CD4-positive, alpha-beta T cell (primary cell): ENCODE measurements around the gene CACNA2D2. TPM values are rescaled to one million over a fixed set of nuclear protein-coding genes. Genes with fewer than 3 reads are reported as not detected.

Experiments used
- ATAC-seq: fragments of 200-7000 bp; cut with Tn5 transposase; one replicate; pipeline ENCODE4 v1.10.0; 2022; ENCODE audit warnings: mild to moderate bottlenecking; ENCODE audit not compliant: poor library complexity
- CTCF ChIA-PET: fragments of 350-600 bp; sonication (Branson Sonifier 250); formaldehyde crosslinking; loops from one replicate; lab custom pipeline; 2021; ENCODE audit warnings: antibody characterized with exemption, inconsistent platforms; lab: Charles Lee
- POLR2A ChIA-PET: fragments of 350-600 bp; sonication (Branson Sonifier 250); formaldehyde crosslinking; loops from one replicate; lab custom pipeline; 2021; ENCODE audit warnings: antibody characterized with exemption, inconsistent platforms; lab: Charles Lee
- DNase-seq, 14 experiments: peaks; one replicate each; pipeline ENCODE4 v3.0.0-alpha.2; 2013 to 2020; ENCODE audit warnings: mixed read lengths in 2 of 14
- H3K27ac ChIP-seq, 2 donors: one replicate each; pipeline versions ENCODE4 v1.5.1 to v1.7.0; 2013; ENCODE audit warnings: low read length in 2 of 2, low read depth in 1 of 2, mild to moderate bottlenecking in 1 of 2
- H3K27me3 ChIP-seq, 2 experiments: 1 replicate in 1 of 2; 2 replicates in 1 of 2; pipeline versions ENCODE4 v1.6.1 to v1.7.0; 2013; ENCODE audit warnings: low read length in 2 of 2, control low read depth in 1 of 2, mild to moderate bottlenecking in 1 of 2, moderate library complexity in 1 of 2; ENCODE audit not compliant: insufficient read depth in 2 of 2, control insufficient read depth in 1 of 2
- H3K36me3 ChIP-seq: one replicate; pipeline ENCODE4 v1.6.1; 2013; ENCODE audit warnings: low read length, control low read depth; ENCODE audit not compliant: insufficient read depth
- H3K4me1 ChIP-seq: one replicate; pipeline ENCODE4 v1.6.1; 2013; ENCODE audit warnings: low read length, control low read depth; ENCODE audit not compliant: insufficient read depth
- H3K4me3 ChIP-seq: one replicate; pipeline ENCODE4 v1.5.1; 2013; ENCODE audit warnings: mild to moderate bottlenecking, low read length, moderate library complexity
- H3K9me3 ChIP-seq, 2 experiments: 1 replicate in 1 of 2; 2 replicates in 1 of 2; pipeline versions ENCODE4 v1.6.1 to v1.7.0; 2013; ENCODE audit warnings: low read length in 2 of 2, mild to moderate bottlenecking in 2 of 2, control low read depth in 1 of 2, moderate library complexity in 1 of 2; ENCODE audit not compliant: control insufficient read depth in 1 of 2, insufficient read depth in 1 of 2
- H3K27ac Mint-ChIP-seq: one replicate; pipeline ENCODE4 v1.8.0; 2020; ENCODE audit warnings: mixed read lengths
- H3K27me3 Mint-ChIP-seq: one replicate; pipeline ENCODE4 v1.8.0; 2021; ENCODE audit warnings: mixed read lengths
- H3K36me3 Mint-ChIP-seq: one replicate; pipeline ENCODE4 v1.8.0; 2021; ENCODE audit warnings: low read depth, mixed read lengths
- H3K4me1 Mint-ChIP-seq: one replicate; pipeline ENCODE4 v1.8.0; 2021; ENCODE audit warnings: low read depth, mixed read lengths
- H3K4me3 Mint-ChIP-seq: one replicate; pipeline ENCODE4 v1.8.0; 2020; ENCODE audit warnings: mild to moderate bottlenecking, mixed read lengths
- H3K9me3 Mint-ChIP-seq: one replicate; pipeline ENCODE4 v1.8.0; 2020; ENCODE audit warnings: mixed read lengths
- CTCF ChIP-seq: fragments of 200-600 bp; IDR thresholded peaks from one replicate; pipeline ENCODE4 v1.8.0; 2022; ENCODE audit warnings: antibody characterized with exemption, mild to moderate bottlenecking
- intact Hi-C, 2 experiments: fragments of 100-400 bp; cut with DNase I in 1 of 2; cut with micrococcal nuclease in 1 of 2; formaldehyde crosslinking; loops; one replicate each; pipeline versions ENCODE4 v1.15.1 to v1.9.0; 2023 to 2025; cut with DNase I, micrococcal nuclease
- total RNA-seq, 174 experiments: library from RNA in 2 of 174; stranded (reverse) in 2 of 174; gene quantifications; one replicate each; pipeline ENCODE4 v1.2.3 and lab custom pipeline; 2021 to 2026

The CACNA2D2 gene
- total RNA-seq, 2 experiments from 2014 or later, result 2.5 to 3.8 TPM

- DNase-seq, result no peak
- no peak for ATAC-seq
- peaks cover 6% of the 10 kb centered on the region for H3K27me3 Mint-ChIP-seq
- H3K9me3 Mint-ChIP-seq, result no peaks in the 10 kb centered on the region
- Histone ChIP-seq H3K36me3 (no peaks in the 10 kb centered on the region), H3K9me3 (no peaks in the 10 kb centered on the region), H3K27ac (no peak overlapping the region), H3K4me3 (no peak overlapping the region), H3K27me3 (no peaks in the 10 kb centered on the region), H3K4me1 (no peaks in the 10 kb centered on the region)
- CTCF ChIA-PET, result no interaction called here
- TF ChIP-seq CTCF, result no peak
- no peak overlapping the region for H3K27ac Mint-ChIP-seq
- H3K4me3 Mint-ChIP-seq, result no peak overlapping the region
- H3K4me1 Mint-ChIP-seq, result peaks cover 4% of the 10 kb centered on the region
- POLR2A ChIA-PET, result no interaction called here
- no peaks in the 10 kb centered on the region for H3K36me3 Mint-ChIP-seq
- intact Hi-C loops, result no loop called here
These were observed 9.8 kb downstream of the CACNA2D2 start for GRCh38 chr3:50493623-50494022.

- no peak overlapping the region for H3K27ac Mint-ChIP-seq
- intact Hi-C loops, result no loop called here
- no peaks in the 10 kb centered on the region for H3K9me3 Mint-ChIP-seq
- TF ChIP-seq CTCF, result no peak
- no peak overlapping the region for H3K27ac ChIP-seq
- ChIA-PET POLR2A (no interaction called here), CTCF (no interaction called here)
- no peaks in the 10 kb centered on the region for H3K36me3 Mint-ChIP-seq
- H3K4me3 Mint-ChIP-seq, result no peak overlapping the region
- no peaks in the 10 kb centered on the region for H3K9me3 ChIP-seq
- H3K36me3 ChIP-seq, result no peaks in the 10 kb centered on the region
- peaks cover 5% of the 10 kb centered on the region for H3K27me3 Mint-ChIP-seq
- peaks cover 4% of the 10 kb centered on the region for H3K4me1 Mint-ChIP-seq
- DNase-seq (no peak), ATAC-seq (no peak)
- H3K27me3 ChIP-seq, result no peaks in the 10 kb centered on the region
- H3K4me1 ChIP-seq, result no peaks in the 10 kb centered on the region
- no peak overlapping the region for H3K4me3 ChIP-seq
These were observed 10.3 kb downstream of the CACNA2D2 start for GRCh38 chr3:50493086-50493485.

- H3K4me1 ChIP-seq, result no peaks in the 10 kb centered on the region
- no peak overlapping the region for H3K4me3 ChIP-seq
- no peak for DNase-seq
- intact Hi-C loops, result no loop called here
- H3K36me3 ChIP-seq, result no peaks in the 10 kb centered on the region
- H3K27me3 ChIP-seq, result no peaks in the 10 kb centered on the region
- Mint-ChIP-seq H3K36me3 (no peaks in the 10 kb centered on the region), H3K4me1 (peaks cover 4% of the 10 kb centered on the region), H3K27me3 (no peaks in the 10 kb centered on the region), H3K9me3 (no peaks in the 10 kb centered on the region), H3K4me3 (no peak overlapping the region), H3K27ac (no peak overlapping the region)
- TF ChIP-seq CTCF, result no peak
- CTCF ChIA-PET, result no interaction called here
- POLR2A ChIA-PET, result no interaction called here
- H3K27ac ChIP-seq, result no peak overlapping the region
- H3K9me3 ChIP-seq, result no peaks in the 10 kb centered on the region
- ATAC-seq, result no peak
These were observed 12.4 kb downstream of the CACNA2D2 start for GRCh38 chr3:50491023-50491422.
